AG10803 (cell line): ENCODE data around the gene ZFYVE19.

Source experiments
- DNase-seq: peaks from one replicate; pipeline ENCODE4 v3.0.0; 2010; ENCODE audit warnings: low read depth
- H3K4me3 ChIP-seq: 2 replicates; pipeline ENCODE4 v1.5.1; 2011; ENCODE audit warnings: mild to moderate bottlenecking, low read length, control low read depth
- TF ChIP-seq, protein P1 (sequence below): conservative IDR thresholded peaks from 2 replicates; pipeline ENCODE4 v1.5.1; 2011; ENCODE audit warnings: mild to moderate bottlenecking, low read length, control low read depth, inconsistent platforms

The ZFYVE19 gene

DNA sequence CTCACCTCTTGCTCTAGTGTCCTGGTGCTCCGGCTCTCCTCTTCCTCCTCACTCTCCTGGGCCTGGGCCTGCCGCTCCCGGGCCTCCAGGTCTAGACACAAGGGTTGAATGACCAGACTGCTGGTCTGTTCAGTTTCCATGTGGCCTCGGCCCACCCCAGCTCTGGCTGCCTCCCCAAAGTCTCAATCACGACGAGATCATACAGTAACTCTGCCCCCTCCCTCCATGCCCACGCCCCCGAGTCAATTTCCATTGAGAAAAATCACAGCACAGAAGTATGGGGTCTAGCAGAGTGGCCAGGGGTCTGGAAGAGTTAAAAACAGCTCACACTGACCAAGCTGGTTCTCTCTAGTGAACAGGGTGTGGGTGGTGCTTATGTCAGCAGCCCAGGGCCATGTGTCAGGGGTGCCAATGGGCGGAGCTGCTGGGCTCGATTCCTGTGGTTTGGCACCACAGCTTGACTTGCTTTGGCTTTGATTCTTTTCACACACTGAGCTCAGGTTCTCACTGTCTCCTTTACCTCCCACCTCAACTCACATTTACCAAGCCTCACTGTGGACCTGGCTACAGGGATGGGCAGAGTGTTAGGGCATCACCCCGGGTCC lies 30.2 kb upstream of the ZFYVE19 start:
- H3K4me3 ChIP-seq, result no peak overlapping the region
- TF ChIP-seq, protein P1, sequence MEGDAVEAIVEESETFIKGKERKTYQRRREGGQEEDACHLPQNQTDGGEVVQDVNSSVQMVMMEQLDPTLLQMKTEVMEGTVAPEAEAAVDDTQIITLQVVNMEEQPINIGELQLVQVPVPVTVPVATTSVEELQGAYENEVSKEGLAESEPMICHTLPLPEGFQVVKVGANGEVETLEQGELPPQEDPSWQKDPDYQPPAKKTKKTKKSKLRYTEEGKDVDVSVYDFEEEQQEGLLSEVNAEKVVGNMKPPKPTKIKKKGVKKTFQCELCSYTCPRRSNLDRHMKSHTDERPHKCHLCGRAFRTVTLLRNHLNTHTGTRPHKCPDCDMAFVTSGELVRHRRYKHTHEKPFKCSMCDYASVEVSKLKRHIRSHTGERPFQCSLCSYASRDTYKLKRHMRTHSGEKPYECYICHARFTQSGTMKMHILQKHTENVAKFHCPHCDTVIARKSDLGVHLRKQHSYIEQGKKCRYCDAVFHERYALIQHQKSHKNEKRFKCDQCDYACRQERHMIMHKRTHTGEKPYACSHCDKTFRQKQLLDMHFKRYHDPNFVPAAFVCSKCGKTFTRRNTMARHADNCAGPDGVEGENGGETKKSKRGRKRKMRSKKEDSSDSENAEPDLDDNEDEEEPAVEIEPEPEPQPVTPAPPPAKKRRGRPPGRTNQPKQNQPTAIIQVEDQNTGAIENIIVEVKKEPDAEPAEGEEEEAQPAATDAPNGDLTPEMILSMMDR, result no peak

DNA sequence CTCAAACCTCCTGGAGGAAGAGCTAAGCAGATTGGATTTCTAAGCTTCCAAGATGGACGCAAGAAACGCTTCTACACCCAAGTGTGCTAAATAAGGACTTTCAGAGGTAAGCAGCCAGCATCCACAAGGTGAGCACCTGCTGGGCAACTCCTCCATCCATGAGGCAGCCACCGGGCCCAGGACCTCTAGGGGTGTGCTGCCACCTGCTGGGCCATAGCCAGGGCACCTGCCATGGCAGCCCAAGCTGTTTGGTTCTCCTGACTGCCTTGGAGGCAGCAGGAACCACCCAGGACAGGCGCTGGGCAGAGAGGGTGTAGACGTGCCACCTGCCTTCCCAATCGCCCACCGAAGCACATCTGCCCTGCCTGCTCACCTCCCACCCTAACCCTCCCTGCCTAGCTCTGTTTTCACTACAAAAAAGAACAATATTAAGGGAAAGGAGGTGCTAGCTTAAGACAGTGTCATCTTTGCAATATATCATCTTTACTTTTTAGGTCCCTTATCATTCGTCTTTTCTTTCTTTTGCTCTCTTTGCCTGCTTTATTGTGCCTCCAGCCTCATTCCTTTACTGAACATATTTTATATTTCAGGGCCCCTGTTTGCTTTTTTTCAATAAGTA lies 24.2 kb upstream of the ZFYVE19 start:
- no peak overlapping the region for H3K4me3 ChIP-seq
- TF ChIP-seq, protein P1, result peak; percentile 22
- no peak for DNase-seq

More for the DNA sequence above, 30.2 kb upstream of the ZFYVE19 start:
- peak; percentile 82 for DNase-seq

DNA sequence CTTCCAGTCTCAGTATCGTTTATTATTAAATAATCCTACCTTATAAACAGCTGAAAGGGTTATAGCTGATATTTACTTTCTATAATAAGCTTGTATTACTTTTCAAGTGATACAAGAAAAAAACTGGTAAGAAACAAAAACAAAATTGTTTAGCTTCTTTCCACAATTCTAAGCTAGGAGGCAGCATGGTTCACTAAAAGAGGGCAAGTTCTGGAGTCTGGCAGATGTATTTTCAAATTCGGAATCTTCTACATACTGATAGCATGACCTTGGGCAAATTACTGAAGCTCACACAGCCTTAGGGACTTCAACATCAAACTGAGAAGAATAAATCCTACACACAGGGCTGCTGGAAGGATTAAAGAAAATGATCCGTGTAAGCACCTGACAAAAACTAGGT lies 21.7 kb upstream of the ZFYVE19 start:
- DNase-seq, result no peak
- H3K4me3 ChIP-seq, result no peak overlapping the region
- TF ChIP-seq, protein P1, result no peak

DNA sequence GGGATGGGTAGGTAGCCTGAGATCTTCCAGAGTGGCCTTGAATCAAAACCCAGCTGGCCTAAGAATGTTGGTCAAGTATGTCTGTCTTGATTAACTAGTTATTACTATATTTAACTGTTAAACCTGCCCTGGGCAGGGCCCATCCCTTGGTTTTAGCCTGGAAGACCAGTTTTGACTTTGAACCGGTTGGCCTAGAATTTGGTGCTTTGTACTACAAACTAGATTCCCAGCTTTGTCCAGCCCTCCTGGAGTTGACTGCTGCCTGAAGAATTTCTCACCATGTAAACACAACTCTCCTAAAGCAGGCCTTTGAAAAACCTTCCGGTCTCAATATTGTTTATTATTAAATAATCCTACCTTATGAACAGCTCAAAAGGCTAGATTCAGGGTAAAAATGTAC lies 21.1 kb upstream of the ZFYVE19 start:
- H3K4me3 ChIP-seq, result no peak overlapping the region
- no peak for DNase-seq
- TF ChIP-seq, protein P1, result no peak

DNA sequence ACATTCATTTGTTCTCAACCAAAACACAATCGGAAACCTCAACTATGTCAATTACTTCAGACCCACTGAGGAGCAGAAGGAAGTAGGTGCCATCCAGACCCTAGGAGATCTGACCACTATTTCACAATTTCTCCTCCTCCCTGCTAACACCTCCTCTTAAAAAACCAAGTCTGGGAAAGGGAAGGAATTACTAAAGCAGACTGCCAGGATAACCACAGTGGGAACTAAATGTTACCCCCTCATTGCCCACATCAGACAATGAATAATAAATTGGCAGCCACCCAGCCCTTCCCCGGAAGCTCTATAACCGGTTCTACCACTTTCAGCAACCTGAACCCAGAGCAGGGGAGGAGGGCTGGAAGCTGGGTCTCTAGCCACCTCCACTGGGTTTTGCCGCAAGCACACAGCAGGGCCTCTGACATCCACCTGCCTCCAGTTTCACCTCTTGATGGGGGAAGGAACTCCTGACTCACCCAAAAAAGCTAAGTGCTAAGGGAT lies 19.5 kb upstream of the ZFYVE19 start:
- DNase-seq, result peak; percentile 93
- TF ChIP-seq, protein P1, result no peak
- no peak overlapping the region for H3K4me3 ChIP-seq

DNA sequence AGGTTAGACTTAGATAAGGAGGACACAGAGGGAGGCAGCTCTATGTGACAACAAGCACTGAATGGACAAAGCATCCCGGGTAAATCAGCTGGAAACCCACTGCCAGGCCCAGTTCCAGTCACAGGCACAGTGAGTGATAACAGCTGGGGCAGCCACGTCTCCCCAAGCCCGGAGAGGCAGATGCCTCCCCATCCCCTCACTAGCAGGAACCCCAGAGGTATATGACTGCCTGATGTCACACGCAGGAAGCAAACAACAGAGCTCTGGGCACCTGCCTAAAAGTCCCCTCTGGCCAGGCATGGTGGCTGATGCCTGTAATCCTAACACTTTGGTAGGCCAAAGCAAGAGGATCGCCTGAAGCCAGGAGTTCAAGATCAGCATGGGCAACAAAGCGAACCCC lies 18.9 kb upstream of the ZFYVE19 start:
- TF ChIP-seq, protein P1, result no peak
- no peak for DNase-seq
- no peak overlapping the region for H3K4me3 ChIP-seq

DNA sequence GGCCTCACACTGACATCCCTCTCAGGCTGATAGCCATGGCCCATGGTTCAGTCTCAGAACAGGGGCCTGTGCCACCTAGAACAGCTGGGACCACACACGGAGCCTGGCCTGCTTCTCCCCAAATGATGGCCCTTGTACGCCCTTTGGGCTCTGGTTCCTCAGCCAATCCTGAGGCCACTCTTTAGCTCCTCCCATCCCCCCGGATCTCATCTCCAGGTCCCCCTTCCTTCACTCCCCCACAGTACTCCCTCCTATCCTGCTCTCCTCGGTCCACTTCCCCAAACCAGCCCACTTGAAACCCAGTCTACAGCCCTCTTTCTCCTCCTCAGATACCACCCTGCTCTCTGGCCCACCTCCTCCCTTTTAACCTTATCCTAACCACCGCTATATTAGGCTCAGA lies 17.8 kb upstream of the ZFYVE19 start:
- DNase-seq, result no peak
- TF ChIP-seq, protein P1, result no peak
- H3K4me3 ChIP-seq, result no peak overlapping the region
